Ectodermal cell (in vitro differentiated cells): ENCODE measurements around the gene SMYD3.
"Not testable (repeated sequence)": the region's sequence is repeated elsewhere in the genome, so short reads cannot be mapped to it uniquely, and the experiment has no call there.

ENCODE experiments used
- H3K27ac ChIP-seq: 2 replicates; pipeline ENCODE4 v1.7.0; 2013; ENCODE audit warnings: mild to moderate bottlenecking, low read depth, low read length; ENCODE audit not compliant: insufficient read depth, poor library complexity, severe bottlenecking
- H3K27me3 ChIP-seq: 2 replicates; pipeline ENCODE4 v1.7.0; 2013; ENCODE audit warnings: mild to moderate bottlenecking, low read length; ENCODE audit not compliant: insufficient read depth, control insufficient read depth, poor library complexity, severe bottlenecking
- H3K36me3 ChIP-seq: one replicate; pipeline ENCODE4 v1.7.0; 2013; ENCODE audit warnings: low read length; ENCODE audit not compliant: control insufficient read depth, insufficient read depth
- H3K4me1 ChIP-seq: one replicate; pipeline ENCODE4 v1.7.0; 2013; ENCODE audit warnings: low read length; ENCODE audit not compliant: control insufficient read depth, insufficient read depth
- H3K4me3 ChIP-seq: 2 replicates; pipeline ENCODE4 v1.7.0; 2013; ENCODE audit warnings: low read depth, low read length, control low read depth; ENCODE audit not compliant: insufficient read depth
- H3K9me3 ChIP-seq: 2 replicates; pipeline ENCODE4 v1.7.0; 2013; ENCODE audit warnings: mild to moderate bottlenecking, low read length, moderate library complexity; ENCODE audit not compliant: control insufficient read depth
- WGBS, 2 experiments: methylation state at CpG; one replicate each; pipeline ENCODE4 v1.1.7; 2013; ENCODE audit warnings: missing lambda C conversion rate in 2 of 2; 5-methylcytosine and 5-hydroxymethylcytosine counted together

The SMYD3 gene

DNA sequence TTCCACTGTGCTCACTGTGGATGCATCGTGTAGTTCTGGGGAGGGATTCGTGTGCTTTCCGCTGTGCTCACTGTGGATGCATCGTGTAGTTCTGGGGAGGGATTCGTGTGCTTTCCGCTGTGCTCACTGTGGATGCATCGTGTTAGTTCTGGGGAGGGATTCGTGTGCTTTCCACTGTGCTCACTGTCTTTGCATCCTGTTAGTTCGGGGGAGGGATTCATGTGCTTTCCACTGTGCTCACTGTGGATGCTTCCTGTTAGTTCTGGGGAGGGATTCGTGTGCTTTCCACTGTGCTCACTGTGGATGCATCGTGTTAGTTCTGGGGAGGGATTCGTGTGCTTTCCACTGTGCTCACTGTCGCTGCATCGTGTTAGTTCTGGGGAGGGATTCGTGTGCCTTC, 435.1 kb downstream of the SMYD3 start:
- H3K27ac ChIP-seq, H3K9me3 ChIP-seq, H3K36me3 ChIP-seq, H3K27me3 ChIP-seq, H3K4me3 ChIP-seq: not testable (repeated sequence)
- peaks cover 13% of the 10 kb centered on the region for H3K4me1 ChIP-seq
- 71 to 78% methylated on average over 4 to 14 of the region's 15 CpGs for WGBS, 2 experiments

DNA sequence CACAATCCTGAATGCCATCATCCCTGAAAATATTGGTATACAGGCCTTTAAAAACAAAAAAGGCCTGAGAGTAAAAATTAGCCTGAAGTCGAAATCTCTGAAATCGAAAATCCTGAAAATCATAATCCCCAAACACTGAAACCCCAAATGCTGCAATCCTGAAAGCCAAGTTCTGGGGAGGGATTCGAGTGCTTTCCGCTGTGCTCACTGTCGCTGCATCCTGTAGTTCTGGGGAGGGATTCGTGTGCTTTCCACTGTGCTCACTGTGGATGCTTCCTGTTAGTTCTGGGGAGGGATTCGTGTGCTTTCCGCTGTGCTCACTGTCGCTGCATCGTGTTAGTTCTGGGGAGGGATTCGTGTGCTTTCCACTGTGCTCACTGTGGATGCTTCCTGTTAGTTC, 435.5 kb downstream of the SMYD3 start:
- not testable (repeated sequence) for H3K4me3 ChIP-seq, H3K36me3 ChIP-seq, H3K9me3 ChIP-seq, H3K27ac ChIP-seq, H3K27me3 ChIP-seq
- 66 to 67% methylated on average over 11 of the region's 11 CpGs for WGBS, 2 experiments
- H3K4me1 ChIP-seq: peaks cover 16% of the 10 kb centered on the region

DNA sequence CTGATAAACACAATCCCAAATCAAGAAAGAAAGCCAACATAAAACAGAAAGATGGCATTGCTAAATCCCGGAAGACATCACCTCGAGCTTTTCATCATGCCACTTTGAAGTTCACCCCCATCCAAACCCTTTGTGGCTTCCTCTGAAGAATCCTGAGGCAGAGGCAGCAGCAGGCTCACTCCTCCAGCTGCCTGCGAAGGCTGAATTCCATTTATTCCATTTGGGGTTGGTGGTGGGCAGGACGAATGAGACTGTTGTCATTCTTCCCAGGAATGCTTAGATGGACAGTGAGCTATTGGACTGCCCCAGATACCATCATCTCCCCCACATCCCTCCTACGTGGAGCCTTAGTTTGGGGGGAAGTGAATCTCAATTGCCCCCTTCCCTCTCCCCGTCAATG, 437.5 kb downstream of the SMYD3 start:
- Histone ChIP-seq H3K36me3 (no peaks in the 10 kb centered on the region), H3K27ac (no peak overlapping the region)
- WGBS, 2 experiments: 59 to 72% methylated on average over 6 of the region's 6 CpGs

DNA sequence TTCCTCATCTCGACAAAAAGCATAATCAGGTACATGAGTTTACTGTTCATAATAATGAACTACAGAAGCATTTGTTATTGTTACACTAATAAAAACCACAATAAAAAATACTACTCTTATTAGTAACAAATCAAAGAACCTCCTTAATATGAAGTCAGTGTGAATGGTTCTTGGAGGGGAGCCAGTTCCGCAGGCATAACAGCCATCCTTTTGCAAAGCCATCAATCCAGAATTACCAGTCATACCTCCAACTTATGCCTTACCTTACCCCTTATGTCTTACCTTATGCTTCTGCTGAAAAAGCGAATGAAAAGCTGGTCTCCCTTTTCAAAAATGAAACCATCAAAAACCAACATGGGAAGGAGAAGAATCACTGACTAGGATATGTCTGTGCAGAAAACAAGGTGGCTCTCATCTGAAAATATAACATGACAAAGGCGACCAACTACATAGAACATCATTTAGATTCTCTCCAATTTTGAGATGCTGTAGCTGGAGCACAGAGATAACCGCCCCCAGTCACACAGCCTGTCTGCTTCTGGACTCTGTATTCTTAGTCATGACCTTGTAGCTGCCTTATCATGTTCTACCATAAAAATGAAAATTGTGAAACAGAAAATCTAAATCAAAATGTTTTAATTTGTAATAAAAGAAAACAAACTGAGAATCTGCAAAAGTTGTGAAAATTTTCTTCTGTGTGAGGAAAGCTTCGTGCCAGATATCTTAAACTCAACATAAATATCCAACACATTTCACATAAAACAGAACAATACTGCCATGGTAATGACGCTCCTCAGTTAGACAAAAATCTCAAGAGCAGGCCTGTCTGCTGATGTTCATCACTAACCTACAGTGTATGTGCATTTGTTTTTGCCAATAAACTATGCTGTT, 438.2 kb downstream of the SMYD3 start:
- Histone ChIP-seq H3K4me1 (peaks cover 18% of the 10 kb centered on the region), H3K9me3 (no peaks in the 10 kb centered on the region), H3K4me3 (no peak overlapping the region), H3K36me3 (no peaks in the 10 kb centered on the region), H3K27ac (no peak overlapping the region), H3K27me3 (no peaks in the 10 kb centered on the region)
- WGBS, 2 experiments: 96% methylated on average over 6 to 7 of the region's 7 CpGs

More for the DNA sequence above, 437.5 kb downstream of the SMYD3 start:
- Histone ChIP-seq H3K9me3 (no peaks in the 10 kb centered on the region), H3K27me3 (no peaks in the 10 kb centered on the region), H3K4me1 (peaks cover 22% of the 10 kb centered on the region), H3K4me3 (no peak overlapping the region)

DNA sequence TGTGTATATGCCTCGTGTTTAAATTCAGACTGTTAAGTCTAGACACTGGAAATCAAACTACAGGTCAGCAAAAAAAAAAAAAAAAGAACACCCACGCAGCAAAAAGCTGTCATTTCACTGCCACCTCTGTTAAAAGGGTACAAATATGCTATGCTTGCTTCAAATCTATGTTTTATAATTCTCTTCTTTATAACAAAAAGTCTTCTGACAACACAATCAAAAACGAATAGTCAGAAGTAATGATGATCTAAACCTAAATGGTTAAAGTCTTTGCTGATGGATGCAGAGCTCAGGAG, 438.9 kb downstream of the SMYD3 start:
- no peaks in the 10 kb centered on the region for H3K9me3 ChIP-seq
- WGBS, 2 experiments: 75 to 79% methylated on average over 3 of the region's 3 CpGs
- H3K27ac ChIP-seq: no peak overlapping the region
- no peaks in the 10 kb centered on the region for H3K27me3 ChIP-seq
- H3K4me3 ChIP-seq: no peak overlapping the region
- no peaks in the 10 kb centered on the region for H3K36me3 ChIP-seq
- H3K4me1 ChIP-seq: peaks cover 18% of the 10 kb centered on the region

DNA sequence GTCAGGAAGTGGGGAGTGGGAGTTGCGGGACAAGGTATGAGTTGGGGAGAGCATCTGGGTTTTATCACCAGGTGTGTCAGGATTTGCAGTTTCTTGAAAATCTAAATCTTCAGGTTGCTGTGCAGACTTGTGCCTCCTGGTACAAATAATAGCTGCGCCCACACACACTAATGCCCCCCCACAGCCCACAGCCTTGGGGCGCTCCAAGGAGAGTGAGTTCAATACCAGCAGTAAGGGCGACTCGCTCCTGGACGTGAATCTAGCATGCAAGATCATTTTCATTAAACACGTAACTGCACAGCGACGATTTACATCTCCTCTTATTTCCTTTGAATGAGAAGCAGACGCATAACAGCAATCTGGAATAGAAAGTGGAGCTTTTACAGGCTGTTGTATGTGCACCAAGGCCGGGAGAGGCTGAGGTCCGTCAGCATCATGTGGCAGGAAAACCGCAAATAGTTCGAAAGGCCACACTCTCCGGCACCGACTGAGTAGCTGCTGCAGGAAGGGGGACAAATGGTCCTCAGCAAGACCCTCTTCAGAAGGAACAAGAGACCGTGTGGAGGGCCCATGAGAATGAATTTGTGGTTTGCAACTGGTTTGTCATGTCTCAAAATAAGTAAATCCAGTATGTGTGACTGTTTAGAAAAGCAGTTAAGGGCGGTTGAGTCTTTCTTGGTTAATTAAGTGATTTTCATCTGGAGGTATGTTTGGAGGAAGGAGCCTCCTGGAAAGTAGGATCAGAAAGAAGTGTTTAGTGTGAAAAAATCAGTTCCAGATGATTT, 439.5 kb downstream of the SMYD3 start:
- Histone ChIP-seq H3K27me3 (no peaks in the 10 kb centered on the region), H3K4me3 (no peak overlapping the region), H3K4me1 (peaks cover 18% of the 10 kb centered on the region), H3K36me3 (no peaks in the 10 kb centered on the region), H3K9me3 (no peaks in the 10 kb centered on the region), H3K27ac (no peak overlapping the region)
- 81 to 82% methylated on average over 17 of the region's 18 CpGs for WGBS, 2 experiments

DNA sequence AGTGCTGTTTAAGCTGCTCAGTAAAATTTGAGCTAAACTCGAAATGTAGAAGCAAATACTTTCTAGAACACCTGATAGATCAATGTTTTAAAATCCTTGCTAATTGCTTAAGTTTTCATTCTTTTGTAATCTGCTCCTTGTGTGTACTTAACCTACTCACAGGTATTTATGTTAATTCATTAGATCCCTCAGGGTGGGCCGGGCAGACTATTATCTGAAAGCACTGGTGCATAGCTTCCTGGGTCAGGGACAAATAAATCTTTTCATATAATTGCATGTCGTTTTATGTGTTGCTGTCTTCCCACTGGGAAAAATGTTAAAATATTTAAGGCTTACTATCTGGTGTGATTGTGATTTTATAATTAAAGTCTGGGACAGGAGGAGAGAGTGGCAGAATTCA, 440.5 kb downstream of the SMYD3 start:
- H3K9me3 ChIP-seq: no peaks in the 10 kb centered on the region
- no peak overlapping the region for H3K27ac ChIP-seq
- no peaks in the 10 kb centered on the region for H3K36me3 ChIP-seq
- H3K4me3 ChIP-seq: no peak overlapping the region
- 22 to 25% methylated on average over 3 of the region's 3 CpGs for whole genome bisulfite sequencing, 2 experiments
- peaks cover 18% of the 10 kb centered on the region for H3K4me1 ChIP-seq
- no peaks in the 10 kb centered on the region for H3K27me3 ChIP-seq

DNA sequence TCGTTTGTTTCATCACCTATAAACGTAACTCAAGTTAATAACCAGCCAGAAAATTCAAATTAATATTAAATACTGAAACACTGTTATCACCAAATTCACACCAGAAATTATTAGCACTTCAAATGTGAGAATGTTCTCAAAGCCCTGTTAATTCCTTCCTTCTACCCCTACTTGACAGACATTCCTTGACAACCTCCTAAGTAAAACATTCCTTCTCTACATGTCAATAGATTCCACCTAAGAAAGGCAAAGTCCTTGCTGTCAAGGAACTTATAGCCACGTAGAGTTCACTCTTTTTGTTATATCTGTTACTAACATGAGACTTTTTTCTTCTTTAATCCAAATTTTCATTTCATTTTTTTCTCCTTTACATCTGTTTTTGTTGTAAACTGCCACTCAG, 441.5 kb downstream of the SMYD3 start:
- Histone ChIP-seq H3K36me3 (no peaks in the 10 kb centered on the region), H3K27me3 (no peaks in the 10 kb centered on the region), H3K4me3 (no peak overlapping the region), H3K27ac (no peak overlapping the region), H3K4me1 (peaks cover 18% of the 10 kb centered on the region), H3K9me3 (no peaks in the 10 kb centered on the region)
- WGBS, 2 experiments: 43 to 48% methylated on average over 3 of the region's 3 CpGs

DNA sequence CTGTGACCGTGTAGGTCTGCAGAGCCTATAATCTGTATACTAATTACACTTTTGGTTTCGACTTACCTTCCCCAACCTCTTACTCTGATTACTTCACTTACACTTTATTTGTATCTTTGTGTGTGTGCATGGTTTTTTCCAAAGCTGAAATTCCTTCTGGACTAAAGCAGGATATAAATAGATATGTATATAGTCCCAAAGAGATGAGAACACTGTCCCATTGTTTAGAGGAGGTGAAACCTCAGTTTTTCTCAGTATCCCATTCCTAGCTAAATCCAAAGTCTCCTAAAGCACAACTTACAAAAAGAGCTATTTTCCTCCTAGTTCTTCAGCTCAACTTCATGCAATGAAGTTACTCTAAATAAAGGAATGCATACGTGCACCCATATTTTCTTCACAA, 442.2 kb downstream of the SMYD3 start:
- Histone ChIP-seq H3K36me3 (no peaks in the 10 kb centered on the region), H3K27me3 (no peaks in the 10 kb centered on the region), H3K4me3 (no peak overlapping the region), H3K4me1 (peaks cover 18% of the 10 kb centered on the region), H3K9me3 (no peaks in the 10 kb centered on the region), H3K27ac (no peak overlapping the region)
- WGBS, 2 experiments: 87 to 94% methylated on average over 2 of the region's 3 CpGs

DNA sequence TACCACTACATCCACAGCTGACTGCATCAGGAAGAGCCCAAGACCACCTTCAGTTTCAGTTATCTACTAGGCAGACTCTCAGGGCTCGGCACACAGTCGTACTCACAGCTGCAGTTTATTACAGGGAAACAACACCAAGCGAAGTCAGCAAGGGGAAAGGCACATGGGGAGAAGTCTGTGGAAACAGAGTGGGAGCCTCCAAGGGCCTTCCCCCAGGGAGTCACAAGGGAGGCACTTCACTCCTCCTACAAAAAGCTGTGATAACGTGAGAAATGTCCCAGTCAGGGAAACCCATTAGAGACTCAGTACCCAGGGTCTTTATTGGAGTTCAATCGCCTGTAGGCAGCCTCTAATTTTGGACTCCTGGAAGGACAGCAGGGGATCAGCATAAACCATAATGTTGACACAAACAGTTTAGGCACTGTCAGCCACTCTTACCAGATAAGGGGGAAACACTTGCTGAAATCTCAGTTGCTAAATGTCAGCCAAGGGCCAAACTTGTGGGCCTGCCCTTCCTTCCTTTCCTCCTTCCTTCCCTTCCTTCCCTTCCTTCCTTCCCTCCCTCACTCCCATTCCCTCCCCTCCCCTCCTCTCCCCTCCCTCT, 444.0 kb downstream of the SMYD3 start:
- Histone ChIP-seq H3K4me3 (no peak overlapping the region), H3K9me3 (no peaks in the 10 kb centered on the region), H3K4me1 (peaks cover 15% of the 10 kb centered on the region), H3K36me3 (no peaks in the 10 kb centered on the region), H3K27me3 (no peaks in the 10 kb centered on the region), H3K27ac (no peak overlapping the region)
- WGBS, 2 experiments: 89 to 92% methylated on average over 5 of the region's 5 CpGs
